ENCODE data around the gene SPDEF.

DNA sequence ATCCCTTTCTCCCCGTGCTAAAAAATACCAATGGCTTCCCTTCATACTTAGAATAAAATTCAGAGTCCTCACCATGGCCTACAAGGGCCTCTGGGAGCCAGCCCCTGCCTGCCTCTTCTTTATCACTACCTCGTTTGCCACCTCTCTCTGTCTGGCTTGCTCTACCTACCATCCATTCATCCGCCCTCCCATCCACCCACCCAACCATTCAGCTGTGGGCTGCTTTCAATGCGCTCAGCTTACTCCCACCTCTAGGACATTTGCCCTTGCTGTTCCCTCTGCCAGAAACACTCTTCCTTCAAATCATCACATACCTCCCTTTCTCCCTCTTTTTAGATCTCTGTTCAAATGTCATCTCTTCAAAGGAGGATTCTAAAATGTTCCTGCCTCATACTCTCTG lies 45.8 kb downstream of the SPDEF start:
- no peak for TF ChIP-seq POLR2A (IDR thresholded peaks at IDR 0.05)
- TF ChIP-seq, protein P1, sequence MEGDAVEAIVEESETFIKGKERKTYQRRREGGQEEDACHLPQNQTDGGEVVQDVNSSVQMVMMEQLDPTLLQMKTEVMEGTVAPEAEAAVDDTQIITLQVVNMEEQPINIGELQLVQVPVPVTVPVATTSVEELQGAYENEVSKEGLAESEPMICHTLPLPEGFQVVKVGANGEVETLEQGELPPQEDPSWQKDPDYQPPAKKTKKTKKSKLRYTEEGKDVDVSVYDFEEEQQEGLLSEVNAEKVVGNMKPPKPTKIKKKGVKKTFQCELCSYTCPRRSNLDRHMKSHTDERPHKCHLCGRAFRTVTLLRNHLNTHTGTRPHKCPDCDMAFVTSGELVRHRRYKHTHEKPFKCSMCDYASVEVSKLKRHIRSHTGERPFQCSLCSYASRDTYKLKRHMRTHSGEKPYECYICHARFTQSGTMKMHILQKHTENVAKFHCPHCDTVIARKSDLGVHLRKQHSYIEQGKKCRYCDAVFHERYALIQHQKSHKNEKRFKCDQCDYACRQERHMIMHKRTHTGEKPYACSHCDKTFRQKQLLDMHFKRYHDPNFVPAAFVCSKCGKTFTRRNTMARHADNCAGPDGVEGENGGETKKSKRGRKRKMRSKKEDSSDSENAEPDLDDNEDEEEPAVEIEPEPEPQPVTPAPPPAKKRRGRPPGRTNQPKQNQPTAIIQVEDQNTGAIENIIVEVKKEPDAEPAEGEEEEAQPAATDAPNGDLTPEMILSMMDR (IDR thresholded peaks at IDR 0.05) = no peak

Data from body of pancreas (tissue), 4 donors.